ENCODE data around the gene GSE1.

Gene GSE1

DNA sequence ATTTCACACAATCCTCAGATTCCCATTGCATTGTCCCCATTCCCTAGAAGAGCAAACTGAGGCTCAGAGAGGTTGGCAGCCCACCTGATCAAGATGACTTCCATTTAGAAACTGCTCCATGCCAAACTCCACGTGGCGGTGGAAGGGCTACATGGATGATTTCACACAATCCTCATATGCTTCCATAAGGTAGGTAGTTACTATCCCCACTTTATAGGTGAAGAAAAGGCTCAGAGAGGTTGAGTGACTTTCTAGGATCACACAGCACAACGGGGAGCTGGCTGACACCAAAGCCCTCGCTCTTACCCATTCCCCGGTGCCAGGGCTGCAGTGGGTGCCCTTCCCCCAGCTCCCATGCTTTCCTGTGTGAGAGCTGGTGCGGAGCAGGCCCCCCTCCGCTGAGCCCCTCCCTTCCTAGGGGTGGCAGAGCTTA lies 85.4 kb downstream of the GSE1 start:
- H3K9ac ChIP-seq, result no peak overlapping the region
- no peak for TF ChIP-seq Cebpa-rat (IDR thresholded peaks at IDR 0.05)
- H3K27me3 ChIP-seq, result no peaks in the 10 kb centered on the region
- H3K27ac ChIP-seq, result no peak overlapping the region
- no peaks in the 10 kb centered on the region for H4K20me1 ChIP-seq
- H3K4me2 ChIP-seq, result no peak overlapping the region
- H3K4me3 ChIP-seq, result no peak overlapping the region
- H3K9me3 ChIP-seq, result no peaks in the 10 kb centered on the region
- peaks cover 4% of the 10 kb centered on the region; the same call in 1 of the 2 replicates for H3K36me3 ChIP-seq
- peaks cover 28% of the 10 kb centered on the region for H3K4me1 ChIP-seq

GRCh38 chr16:85698935-85699558 lies 85.9 kb downstream of the GSE1 start:
- peaks cover 28% of the 10 kb centered on the region for H3K4me1 ChIP-seq
- H3K27me3 ChIP-seq, result no peaks in the 10 kb centered on the region
- H4K20me1 ChIP-seq, result no peaks in the 10 kb centered on the region
- H3K9me3 ChIP-seq, result no peaks in the 10 kb centered on the region
- H3K9ac ChIP-seq, result 0 out of 2 replicates have a peak overlapping the region, but pooled peaks have one; percentile 24
- H3K27ac ChIP-seq, result no peak overlapping the region
- H3K4me2 ChIP-seq, result no peak overlapping the region
- H3K4me3 ChIP-seq, result no peak overlapping the region
- peaks cover 4% of the 10 kb centered on the region; the same call in 1 of the 2 replicates for H3K36me3 ChIP-seq
- TF ChIP-seq Cebpa-rat (IDR thresholded peaks at IDR 0.05), result no peak

DNA sequence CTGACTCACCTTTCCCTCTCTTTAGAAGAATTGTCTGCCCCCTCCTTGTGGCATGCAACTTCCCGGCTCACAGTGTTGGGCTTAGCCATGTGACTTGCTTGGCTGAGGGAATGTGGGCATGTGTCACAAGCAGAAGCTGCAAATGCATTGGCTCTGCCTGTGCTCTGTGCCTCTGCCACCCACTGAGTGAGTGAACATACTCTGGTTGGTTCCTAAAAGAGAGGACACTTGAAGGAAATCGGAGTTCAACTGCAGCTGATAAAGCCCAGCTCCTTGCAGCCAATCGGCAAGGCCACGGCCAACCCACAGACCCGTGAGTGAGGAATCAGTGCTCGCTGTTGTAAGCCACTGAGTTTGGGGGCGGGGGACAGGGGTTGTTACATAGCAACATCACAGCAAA lies 86.5 kb downstream of the GSE1 start:
- H3K9ac ChIP-seq, result no peak overlapping the region
- H4K20me1 ChIP-seq, result no peaks in the 10 kb centered on the region
- H3K4me2 ChIP-seq, result no peak overlapping the region
- H3K4me3 ChIP-seq, result no peak overlapping the region
- H3K27me3 ChIP-seq, result no peaks in the 10 kb centered on the region
- no peaks in the 10 kb centered on the region for H3K9me3 ChIP-seq
- peaks cover 4% of the 10 kb centered on the region; the same call in 1 of the 2 replicates for H3K36me3 ChIP-seq
- peaks cover 27% of the 10 kb centered on the region for H3K4me1 ChIP-seq
- no peak overlapping the region for H3K27ac ChIP-seq
- TF ChIP-seq Cebpa-rat (IDR thresholded peaks at IDR 0.05), result no peak

DNA sequence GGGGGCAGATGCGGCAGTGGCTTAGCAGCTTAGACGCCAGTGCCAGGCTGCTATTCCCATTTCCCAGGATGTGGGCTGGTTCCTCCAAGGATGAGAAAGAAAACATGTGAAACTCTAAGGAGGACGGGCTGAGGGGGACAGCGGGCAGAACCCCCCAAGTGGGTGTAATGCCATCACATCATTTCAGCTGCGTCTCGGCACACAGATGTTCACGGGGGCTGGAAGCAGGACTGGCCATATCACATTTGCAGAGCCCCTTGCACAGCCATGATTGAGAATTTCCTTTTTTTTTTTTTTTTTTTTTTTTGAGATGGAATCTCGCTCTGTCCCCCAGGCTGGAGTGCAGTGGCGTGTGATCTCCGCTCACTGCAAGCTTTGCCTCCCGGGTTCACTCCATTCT lies 90.9 kb downstream of the GSE1 start:
- Histone ChIP-seq H3K27me3 (no peaks in the 10 kb centered on the region), H3K4me2 (no peak overlapping the region), H3K4me1 (0 out of 2 replicates have a peak, but pooled peaks cover 3% of the 10 kb centered on the region), H3K27ac (no peak overlapping the region), H3K4me3 (no peak overlapping the region), H3K9ac (no peak overlapping the region), H3K9me3 (no peaks in the 10 kb centered on the region), H3K36me3 (peaks cover 30% of the 10 kb centered on the region; the same call in 1 of the 2 replicates), H4K20me1 (no peaks in the 10 kb centered on the region)
- TF ChIP-seq Cebpa-rat (IDR thresholded peaks at IDR 0.05), result no peak

- Histone ChIP-seq H3K9me3 (no peaks in the 10 kb centered on the region), H3K4me1 (no peaks in the 10 kb centered on the region), H3K27me3 (no peaks in the 10 kb centered on the region), H3K36me3 (peaks cover 38% of the 10 kb centered on the region), H3K27ac (no peak overlapping the region), H4K20me1 (no peaks in the 10 kb centered on the region), H3K9ac (no peak overlapping the region), H3K4me3 (no peak overlapping the region), H3K4me2 (no peak overlapping the region)
- no peak for TF ChIP-seq Cebpa-rat (IDR thresholded peaks at IDR 0.05)
These were observed 92.1 kb downstream of the GSE1 start for GRCh38 chr16:85704900-85705846.

- Histone ChIP-seq H3K9me3 (no peaks in the 10 kb centered on the region), H3K27me3 (no peaks in the 10 kb centered on the region), H3K4me2 (no peak overlapping the region), H3K36me3 (peaks cover 45% of the 10 kb centered on the region), H4K20me1 (no peaks in the 10 kb centered on the region), H3K4me3 (no peak overlapping the region), H3K4me1 (no peaks in the 10 kb centered on the region), H3K9ac (no peak overlapping the region), H3K27ac (no peak overlapping the region)
- no peak for TF ChIP-seq Cebpa-rat (IDR thresholded peaks at IDR 0.05)
These were observed 93.4 kb downstream of the GSE1 start for GRCh38 chr16:85706449-85707034.

GRCh38 chr16:85707528-85708095 lies 94.5 kb downstream of the GSE1 start:
- peaks cover 9% of the 10 kb centered on the region for H3K9me3 ChIP-seq
- H3K27ac ChIP-seq, result no peak overlapping the region
- H3K9ac ChIP-seq, result no peak overlapping the region
- H3K4me1 ChIP-seq, result no peaks in the 10 kb centered on the region
- no peaks in the 10 kb centered on the region for H4K20me1 ChIP-seq
- H3K4me2 ChIP-seq, result no peak overlapping the region
- H3K4me3 ChIP-seq, result no peak overlapping the region
- peaks cover 53% of the 10 kb centered on the region for H3K36me3 ChIP-seq
- H3K27me3 ChIP-seq, result no peaks in the 10 kb centered on the region
- TF ChIP-seq Cebpa-rat (IDR thresholded peaks at IDR 0.05), result no peak

DNA sequence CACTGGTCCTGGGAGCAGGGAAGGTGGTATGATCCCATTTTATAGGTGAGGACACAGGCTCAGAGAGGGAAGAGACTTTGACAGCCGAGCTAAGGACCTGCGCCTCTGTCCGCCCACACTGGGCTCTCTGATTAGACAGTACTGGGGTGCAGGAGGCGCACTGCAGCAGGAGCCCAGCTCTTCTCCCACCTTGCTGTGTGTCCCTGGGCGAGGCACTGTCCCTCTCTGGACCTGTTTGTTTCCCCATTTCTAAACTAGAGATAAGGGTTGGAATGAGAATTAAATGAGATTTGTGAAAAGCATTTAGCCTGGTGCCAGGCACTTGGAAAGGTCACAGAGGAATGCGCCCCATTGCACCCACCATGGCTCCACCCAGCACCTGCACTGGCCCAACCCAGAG lies 95.2 kb downstream of the GSE1 start:
- Histone ChIP-seq H3K36me3 (peaks cover 58% of the 10 kb centered on the region), H3K4me1 (no peaks in the 10 kb centered on the region), H3K4me2 (no peak overlapping the region), H3K27me3 (no peaks in the 10 kb centered on the region), H4K20me1 (no peaks in the 10 kb centered on the region), H3K9me3 (peaks cover 11% of the 10 kb centered on the region), H3K27ac (no peak overlapping the region), H3K9ac (no peak overlapping the region), H3K4me3 (no peak overlapping the region)
- TF ChIP-seq Cebpa-rat (IDR thresholded peaks at IDR 0.05), result no peak

GRCh38 chr16:85709766-85710585 lies 96.9 kb downstream of the GSE1 start:
- H3K9me3 ChIP-seq, result peaks cover 11% of the 10 kb centered on the region
- peaks cover 58% of the 10 kb centered on the region for H3K36me3 ChIP-seq
- no peaks in the 10 kb centered on the region for H3K27me3 ChIP-seq
- no peak overlapping the region for H3K4me3 ChIP-seq
- no peak overlapping the region for H3K4me2 ChIP-seq
- H3K9ac ChIP-seq, result no peak overlapping the region
- peaks cover under 1% of the 10 kb centered on the region; the same call in 1 of the 2 replicates for H3K4me1 ChIP-seq
- no peak overlapping the region for H3K27ac ChIP-seq
- no peak for TF ChIP-seq Cebpa-rat (IDR thresholded peaks at IDR 0.05)
- H4K20me1 ChIP-seq, result no peaks in the 10 kb centered on the region
